ENCODE data around the gene YKT6. TPM values are rescaled to one million over a fixed set of nuclear protein-coding genes. Genes with fewer than 3 reads are reported as not detected.

YKT6 gene
- total RNA-seq, 1 donor from 2014 or later = 58.7 TPM

DNA sequence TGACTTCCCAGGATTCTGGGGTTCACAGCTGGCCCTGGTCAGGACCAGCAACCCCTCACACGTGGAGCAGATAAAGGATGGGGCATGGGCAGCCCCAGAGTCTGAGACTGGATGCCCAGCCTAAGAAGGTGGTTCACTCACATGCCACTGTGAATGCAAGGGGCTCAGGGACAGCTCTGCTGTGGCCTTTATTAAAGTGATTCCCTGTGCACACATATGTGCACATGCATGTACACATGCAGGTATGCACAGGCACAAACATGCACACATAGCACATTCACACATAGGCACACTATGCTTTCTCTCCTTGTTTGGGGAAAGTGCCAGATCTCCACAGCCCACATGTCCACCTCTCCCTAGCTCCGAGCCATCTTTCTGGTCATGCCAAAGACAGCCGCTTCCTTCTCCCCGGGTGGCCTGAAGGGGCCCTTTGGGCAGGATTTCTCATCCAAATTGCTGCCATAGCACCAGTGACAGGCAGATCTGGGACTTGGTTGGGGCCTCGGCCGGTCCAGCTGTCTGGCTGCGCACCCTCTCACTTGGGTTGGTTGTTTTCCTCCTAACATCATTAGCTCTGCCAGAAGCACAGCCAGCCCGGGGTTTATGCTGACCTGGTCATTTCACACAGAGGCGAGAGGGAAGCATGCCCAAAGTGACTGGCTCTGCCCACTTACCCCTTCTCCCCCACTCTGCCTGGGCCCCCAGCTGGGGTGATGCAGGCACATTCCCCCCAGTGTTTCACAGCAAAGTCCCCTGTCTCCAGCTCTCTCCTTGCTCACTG is 13.0 kb upstream of the YKT6 start:
- Histone ChIP-seq H3K4me1 (no peaks in the 10 kb centered on the region), H3K27me3 (ENCODE audit: low read depth) (no peaks in the 10 kb centered on the region), H3K36me3 (no peaks in the 10 kb centered on the region), H3K27ac (no peak overlapping the region), H3K4me3 (no peak overlapping the region), H3K9me3 (peaks cover under 1% of the 10 kb centered on the region)
- ATAC-seq = no peak
- no peak for TF ChIP-seq CTCF (IDR thresholded peaks at IDR 0.05)
- no peak for DNase-seq
- intact Hi-C loops (cut with DNase I) = no loop called here

DNA sequence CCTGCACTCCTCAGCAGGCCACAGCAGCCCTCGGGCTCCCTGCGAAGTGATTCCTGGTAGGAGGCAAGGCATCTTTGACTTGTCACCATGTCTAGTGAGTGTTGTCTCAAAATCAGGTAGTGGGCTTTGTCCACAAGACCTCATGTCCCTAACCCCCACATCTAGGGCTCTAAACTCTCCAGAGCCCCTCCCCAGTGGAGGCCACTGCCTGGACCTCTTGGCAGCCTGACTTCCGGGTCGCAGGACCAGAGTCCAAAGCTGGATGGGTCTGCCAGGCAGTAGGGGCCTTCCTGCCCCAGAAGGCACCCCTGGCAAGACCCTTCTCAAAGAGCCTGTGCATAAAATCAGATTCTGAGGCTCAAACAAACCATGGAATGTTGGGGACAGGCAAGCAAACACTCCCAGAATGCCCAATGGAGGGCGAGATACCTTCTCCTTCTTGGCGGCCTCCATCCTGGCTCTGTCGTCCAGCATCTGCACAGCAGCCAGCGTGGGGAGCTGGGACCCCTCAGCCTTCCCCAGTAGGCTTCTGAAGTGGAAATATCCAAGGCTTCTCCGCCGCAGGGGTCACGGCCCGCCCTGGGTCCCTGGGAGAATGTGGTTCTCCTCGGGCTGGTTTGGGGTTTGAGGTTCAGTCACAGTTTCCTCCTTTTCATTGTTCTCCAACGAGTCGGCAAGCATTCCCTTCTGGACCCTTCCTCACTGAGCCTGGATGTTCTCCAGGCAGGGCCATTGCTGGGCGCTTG is 12.1 kb upstream of the YKT6 start:
- DNase-seq (no peak), ATAC-seq (no peak)
- no peak for TF ChIP-seq CTCF (IDR thresholded peaks at IDR 0.05)
- Histone ChIP-seq H3K27ac (no peak overlapping the region), H3K4me3 (no peak overlapping the region), H3K4me1 (no peaks in the 10 kb centered on the region), H3K27me3 (ENCODE audit: low read depth) (no peaks in the 10 kb centered on the region), H3K9me3 (no peaks in the 10 kb centered on the region), H3K36me3 (no peaks in the 10 kb centered on the region)
- intact Hi-C loops (cut with DNase I) = no loop called here

- no peaks in the 10 kb centered on the region for H3K4me1 ChIP-seq
- intact Hi-C loops (cut with DNase I) = no loop called here
- no peaks in the 10 kb centered on the region for H3K27me3 ChIP-seq (ENCODE audit: low read depth)
- no peak for ATAC-seq
- DNase-seq = no peak
- H3K36me3 ChIP-seq = no peaks in the 10 kb centered on the region
- no peak for TF ChIP-seq CTCF (IDR thresholded peaks at IDR 0.05)
- no peak within 1 kb of the TSS for H3K27ac ChIP-seq
- H3K4me3 ChIP-seq = no peak within 1 kb of the TSS
- H3K9me3 ChIP-seq = no peaks in the 10 kb centered on the region
Measured at GRCh38 chr7:44189286-44189992, 11.3 kb upstream of the YKT6 start, which contains the start of gene GCK. TSS of gene GCK (minus strand) at chr7:44189439. CDS start at chr7:44188953, 486 bp downstream.

DNA sequence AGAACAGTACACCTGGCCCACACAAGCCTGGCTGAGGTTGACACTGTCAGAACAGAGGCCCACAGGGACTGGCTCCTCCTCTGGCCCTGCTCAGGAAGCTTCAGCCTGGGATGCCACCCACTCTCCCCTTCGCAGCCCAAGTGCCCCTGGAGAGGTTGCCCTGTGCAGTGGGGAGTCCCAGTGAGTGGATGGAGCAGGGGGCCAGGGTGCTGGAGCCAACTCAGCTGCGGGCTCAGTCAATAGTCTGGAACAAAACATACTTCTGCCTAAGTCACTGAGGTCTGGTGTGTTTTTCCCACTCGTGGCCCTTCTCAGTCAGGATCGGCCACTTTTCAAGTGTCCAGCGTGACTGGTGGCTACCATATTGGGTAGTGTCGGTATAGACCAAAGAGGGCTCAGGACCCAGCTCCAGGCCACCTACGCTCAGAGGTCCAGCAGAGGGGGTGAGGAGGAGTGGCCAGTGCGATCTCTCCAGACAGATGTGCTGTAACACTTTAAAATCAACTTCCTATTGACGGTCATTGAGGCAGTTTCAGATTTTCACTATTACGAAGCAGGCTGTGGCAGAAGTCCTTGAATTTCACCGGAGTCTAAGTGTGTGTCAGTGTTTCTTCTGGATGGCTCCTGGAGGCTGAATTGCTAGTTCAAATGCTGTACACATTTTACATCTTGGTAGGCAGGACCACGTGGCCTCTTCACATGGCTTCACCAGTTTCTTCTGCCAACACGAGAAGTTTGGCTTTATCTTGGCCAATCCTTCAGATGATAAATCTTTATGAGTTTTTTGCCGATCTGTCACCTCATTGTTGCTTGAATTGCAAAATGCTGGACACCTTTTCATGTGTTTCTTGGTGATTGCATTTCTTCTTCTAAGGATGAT is 10.5 kb upstream of the YKT6 start:
- Histone ChIP-seq H3K4me1 (no peaks in the 10 kb centered on the region), H3K4me3 (no peak overlapping the region), H3K36me3 (no peaks in the 10 kb centered on the region), H3K9me3 (no peaks in the 10 kb centered on the region), H3K27me3 (ENCODE audit: low read depth) (no peaks in the 10 kb centered on the region), H3K27ac (no peak overlapping the region)
- DNase-seq (no peak), ATAC-seq (no peak)
- intact Hi-C loops (cut with DNase I) = no loop called here
- TF ChIP-seq CTCF (IDR thresholded peaks at IDR 0.05) = no peak

DNA sequence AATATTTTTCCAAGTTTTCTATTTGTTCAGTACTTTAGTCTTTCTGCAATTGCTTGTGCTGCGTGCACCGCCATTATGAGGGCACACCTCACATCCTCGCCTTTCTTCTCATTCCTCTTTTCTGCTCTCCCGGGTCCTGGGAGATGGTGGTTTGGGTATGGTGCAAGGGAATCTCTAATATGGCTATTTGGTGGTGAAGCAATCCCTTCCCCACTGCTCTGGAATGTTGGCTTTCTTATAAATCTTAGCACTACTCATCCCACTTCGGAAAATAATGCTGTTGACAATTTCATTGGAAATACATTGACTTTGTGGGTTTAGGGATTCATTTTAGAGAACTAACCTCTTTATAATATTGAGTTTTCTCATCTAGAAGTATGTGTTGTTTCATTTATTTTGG is 9.6 kb upstream of the YKT6 start:
- no peak for ATAC-seq
- Histone ChIP-seq H3K36me3 (no peaks in the 10 kb centered on the region), H3K4me1 (no peaks in the 10 kb centered on the region), H3K4me3 (no peak overlapping the region), H3K9me3 (no peaks in the 10 kb centered on the region), H3K27me3 (ENCODE audit: low read depth) (no peaks in the 10 kb centered on the region), H3K27ac (no peak overlapping the region)
- intact Hi-C loops (cut with DNase I) = no loop called here
- no peak for DNase-seq
- no peak for TF ChIP-seq CTCF (IDR thresholded peaks at IDR 0.05)

All from lower lobe of right lung (tissue), 2 donors.